A673 (cell line): ENCODE results near the gene B3GLCT. TPM values are rescaled to one million over a fixed set of nuclear protein-coding genes. Genes with fewer than 3 reads are reported as not detected.

Source experiments
- BruUV-seq: library from RNA; stranded (reverse); fragments of 400-500 nt; replicated peaks from 2 replicates; lab custom pipeline; 2021; lab: Mats Ljungman, UMichigan
- CTCF ChIA-PET: fragments of 300-600 bp; sonication (Branson Sonifier 250); formaldehyde crosslinking; loops from one replicate; lab custom pipeline; 2022; ENCODE audit warnings: antibody characterized with exemption; lab: Charles Lee
- POLR2A ChIA-PET: fragments of 300-600 bp; sonication (Branson Sonifier 250); formaldehyde crosslinking; loops from one replicate; lab custom pipeline; 2022; ENCODE audit warnings: antibody characterized with exemption; ENCODE audit not compliant: low non-redundant PET; lab: Charles Lee
- DNase-seq: peaks from one replicate; pipeline ENCODE4 v3.0.0-alpha.2; 2015; ENCODE audit warnings: low spot score
- H3K27ac ChIP-seq: fragments of 200-600 bp; sonication (generic); 2 replicates; pipeline ENCODE4 v1.5.1; 2016; ENCODE audit warnings: mixed run types, low read depth, mild to moderate bottlenecking, mixed read lengths, antibody characterized with exemption, low read length; ENCODE audit not compliant: poor library complexity, severe bottlenecking
- H3K27me3 ChIP-seq: fragments of 200-600 bp; sonication (generic); replicated peaks from 2 replicates; pipeline ENCODE4 v1.6.1; 2017; ENCODE audit warnings: mixed run types, low read depth, mild to moderate bottlenecking, mixed read lengths, antibody characterized with exemption, low read length; ENCODE audit not compliant: insufficient read depth, poor library complexity
- H3K36me3 ChIP-seq: fragments of 200-600 bp; sonication (generic); 2 replicates; pipeline ENCODE4 v1.6.1; 2016; ENCODE audit warnings: mixed run types, mild to moderate bottlenecking, mixed read lengths, antibody characterized with exemption, low read length; ENCODE audit not compliant: insufficient read depth, poor library complexity, severe bottlenecking
- H3K4me1 ChIP-seq: fragments of 200-600 bp; sonication (generic); 2 replicates; pipeline ENCODE4 v1.6.1; 2017; ENCODE audit warnings: mixed run types, mild to moderate bottlenecking, mixed read lengths, antibody characterized with exemption, low read length; ENCODE audit not compliant: insufficient read depth, poor library complexity, severe bottlenecking
- H3K4me3 ChIP-seq: fragments of 200-600 bp; sonication (generic); 2 replicates; pipeline ENCODE4 v1.5.1; 2016; ENCODE audit warnings: low read depth, mixed run types, mild to moderate bottlenecking, mixed read lengths, low read length; ENCODE audit not compliant: poor library complexity, severe bottlenecking
- H3K9me3 ChIP-seq: fragments of 200-600 bp; sonication (generic); 2 replicates; pipeline ENCODE4 v1.6.1; 2016; ENCODE audit warnings: mixed run types, low read depth, mild to moderate bottlenecking, mixed read lengths, antibody characterized with exemption, low read length; ENCODE audit not compliant: poor library complexity, severe bottlenecking
- CTCF ChIP-seq: fragments of 300-800, 200-600 bp; sonication (generic); conservative IDR thresholded peaks from 2 replicates; pipeline ENCODE4 v1.5.1; 2017; ENCODE audit warnings: low read depth, mild to moderate bottlenecking, antibody characterized with exemption, low read length, moderate library complexity, mixed read lengths
- EZH2 ChIP-seq: fragments of 200-600 bp; sonication (generic); IDR thresholded peaks from 2 replicates; pipeline ENCODE4 v1.6.1; 2017; ENCODE audit warnings: borderline replicate concordance, low read depth, mild to moderate bottlenecking, mixed read lengths, antibody characterized with exemption, low read length; ENCODE audit not compliant: poor library complexity, severe bottlenecking
- intact Hi-C: fragments of 100-400 bp; cut with micrococcal nuclease; formaldehyde crosslinking; loops from one replicate; pipeline ENCODE4 v1.10.0; 2022; ENCODE audit not compliant: unreplicated experiment
- total RNA-seq: library from RNA; stranded (reverse); gene quantifications from 2 replicates; pipeline ENCODE4 v1.2.3, GENCODE V29; 2021

The B3GLCT gene
- total RNA-seq, 1 experiment from 2014 or later, result 8.5 TPM

DNA sequence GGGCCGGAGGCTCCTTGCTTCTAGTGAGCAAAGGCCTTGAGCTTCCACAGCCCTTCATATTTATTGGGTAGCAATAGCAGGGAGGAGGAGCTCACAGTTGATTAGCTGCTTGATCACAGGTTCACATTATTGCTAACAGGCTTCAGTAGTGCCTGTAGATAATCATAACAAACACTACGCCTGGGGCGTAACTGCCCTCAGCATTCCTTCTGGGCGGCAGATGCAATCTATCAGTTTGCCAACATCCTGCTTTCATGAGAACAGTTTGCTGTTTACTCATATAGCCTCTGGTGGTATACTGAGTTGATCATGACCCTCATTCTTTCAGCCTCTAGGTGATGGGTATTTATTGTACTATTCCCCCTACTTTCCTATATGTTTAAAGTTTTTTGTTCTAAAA is 149.4 kb downstream of the B3GLCT start:
- DNase-seq, result no peak
- CTCF ChIA-PET, result no interaction called here
- H3K4me1 ChIP-seq, result no peaks in the 10 kb centered on the region
- H3K27me3 ChIP-seq, result no peaks in the 10 kb centered on the region
- TF ChIP-seq EZH2 (no peak), CTCF (no peak)
- POLR2A ChIA-PET, result no interaction called here
- intact Hi-C loops, result no loop called here
- no peaks in the 10 kb centered on the region for H3K9me3 ChIP-seq
- BruUV-seq, result no TSS peak
- H3K36me3 ChIP-seq, result no peaks in the 10 kb centered on the region
- H3K27ac ChIP-seq, result no peak overlapping the region
- H3K4me3 ChIP-seq, result no peak overlapping the region

- ChIA-PET CTCF (no interaction called here), POLR2A (no interaction called here)
- no peak overlapping the region for H3K4me3 ChIP-seq
- no peaks in the 10 kb centered on the region for H3K36me3 ChIP-seq
- DNase-seq, result no peak
- TF ChIP-seq CTCF (no peak), EZH2 (no peak)
- H3K27me3 ChIP-seq, result no peaks in the 10 kb centered on the region
- BruUV-seq, result no TSS peak
- no peaks in the 10 kb centered on the region for H3K4me1 ChIP-seq
- no peak overlapping the region for H3K27ac ChIP-seq
- intact Hi-C loops, result no loop called here
- peaks cover 5% of the 10 kb centered on the region for H3K9me3 ChIP-seq
These were observed 150.8 kb downstream of the B3GLCT start for GRCh38 chr13:31350560-31350959.

- Histone ChIP-seq H3K4me3 (no peak overlapping the region), H3K27me3 (no peaks in the 10 kb centered on the region), H3K4me1 (no peaks in the 10 kb centered on the region), H3K9me3 (peaks cover 8% of the 10 kb centered on the region), H3K36me3 (no peaks in the 10 kb centered on the region), H3K27ac (no peak overlapping the region)
- TF ChIP-seq EZH2 (no peak), CTCF (no peak)
- no peak for DNase-seq
- intact Hi-C loops, result no loop called here
- POLR2A ChIA-PET, result no interaction called here
- CTCF ChIA-PET, result no interaction called here
- no TSS peak for BruUV-seq
These were observed 151.6 kb downstream of the B3GLCT start for GRCh38 chr13:31351376-31351775.
